ENCODE results near the gene DAND5. TPM values are rescaled to one million over a fixed set of nuclear protein-coding genes. Genes with fewer than 3 reads are reported as not detected.
"Not testable (repeated sequence)": the region's sequence is repeated elsewhere in the genome, so short reads cannot be mapped to it uniquely, and the experiment has no call there.

The DAND5 gene
- total RNA-seq, 1 donor from 2014 or later, result not detected

- no peaks in the 10 kb centered on the region for H3K27me3 ChIP-seq (ENCODE audit: insufficient read depth, low read length)
- no peak for FAIRE-seq
These were observed 12.7 kb upstream of the DAND5 start, which contains the start of gene GADD45GIP1 for GRCh38 chr19:12956446-12957388. Gene GADD45GIP1, minus strand, starts transcription at chr19:12957223. Its CDS starts 11 bp downstream, at chr19:12957212.

DNA sequence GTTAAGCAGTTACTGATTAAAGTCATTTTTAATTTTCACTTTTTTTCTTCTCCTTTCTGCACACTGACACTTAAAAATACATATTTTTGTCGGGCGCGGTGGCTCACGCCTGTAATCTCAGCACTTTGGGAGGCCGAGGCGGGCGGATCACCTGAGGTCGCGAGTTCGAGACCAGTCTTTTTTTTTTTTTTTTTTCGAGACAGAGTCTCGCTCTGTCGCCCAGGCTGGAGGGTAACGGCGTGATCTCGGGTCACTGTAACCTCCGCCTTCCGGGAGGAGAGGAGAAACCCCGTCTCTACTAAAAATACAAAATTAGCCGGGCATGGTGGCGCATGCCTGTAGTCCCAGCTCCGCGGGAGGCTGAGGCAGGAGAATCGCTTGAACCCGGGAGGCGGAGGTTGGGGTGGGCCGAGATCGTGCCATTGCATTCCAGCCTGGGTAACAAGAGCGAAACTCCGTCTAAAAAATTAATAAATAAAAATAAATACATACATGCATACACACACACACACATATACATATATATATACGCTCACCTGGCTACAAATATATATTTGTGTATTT lies 11.9 kb upstream of the DAND5 start:
- peaks cover 25% of the 10 kb centered on the region for H3K4me1 ChIP-seq (ENCODE audit: insufficient read depth, low read length)
- not testable (repeated sequence) for H3K9me3 Mint-ChIP-seq (ENCODE audit: unreplicated experiment); H3K27me3 ChIP-seq (ENCODE audit: insufficient read depth, low read length); H3K27me3 Mint-ChIP-seq (ENCODE audit: low read depth, unreplicated experiment); H3K9me3 ChIP-seq (ENCODE audit: insufficient read depth, low read depth, low read length); DNase-seq (ENCODE audit: low read depth); FAIRE-seq; H3K36me3 Mint-ChIP-seq (ENCODE audit: low read depth, unreplicated experiment); H3K36me3 ChIP-seq (ENCODE audit: insufficient read depth, low read length)
- H3K79me2 ChIP-seq (ENCODE audit: insufficient read depth, low read length), result peaks cover 49% of the 10 kb centered on the region
- Mint-ChIP-seq H3K4me1 (ENCODE audit: low read depth, unreplicated experiment) (peaks cover 16% of the 10 kb centered on the region), H3K27ac (ENCODE audit: unreplicated experiment) (peak overlapping the region; percentile 34), H3K4me3 (ENCODE audit: unreplicated experiment) (peak overlapping the region; percentile 79)
- H3K27ac ChIP-seq (ENCODE audit: low read depth, low read length), result peak overlapping the region; percentile 84
- peaks cover 12% of the 10 kb centered on the region for H4K20me1 ChIP-seq (ENCODE audit: insufficient read depth, low read length)
- peak overlapping the region; percentile 87 for H3K4me3 ChIP-seq (ENCODE audit: insufficient read depth, low read depth, low read length)
- H3K9ac ChIP-seq (ENCODE audit: low read length), result peak overlapping the region; percentile 93
- peak overlapping the region; percentile 91 for H3K4me2 ChIP-seq (ENCODE audit: low read length)
- H2AFZ ChIP-seq (ENCODE audit: low read depth, low read length), result peak overlapping the region; percentile 86

More at GRCh38 chr19:12956446-12957388, 12.7 kb upstream of the DAND5 start, which contains the start of gene GADD45GIP1:
- Mint-ChIP-seq H3K9me3 (ENCODE audit: unreplicated experiment) (no peaks in the 10 kb centered on the region), H3K4me3 (ENCODE audit: unreplicated experiment) (peak within 1 kb of the TSS; percentile 94), H3K27ac (ENCODE audit: unreplicated experiment) (peak within 1 kb of the TSS; percentile 75), H3K27me3 (ENCODE audit: low read depth, unreplicated experiment) (peaks cover 2% of the 10 kb centered on the region), H3K4me1 (ENCODE audit: low read depth, unreplicated experiment) (peaks cover 16% of the 10 kb centered on the region), H3K36me3 (ENCODE audit: low read depth, unreplicated experiment) (no peaks in the 10 kb centered on the region)
- Histone ChIP-seq H4K20me1 (ENCODE audit: insufficient read depth, low read length) (peaks cover 19% of the 10 kb centered on the region), H3K4me1 (ENCODE audit: insufficient read depth, low read length) (peaks cover 29% of the 10 kb centered on the region), H3K36me3 (ENCODE audit: insufficient read depth, low read length) (peaks cover 5% of the 10 kb centered on the region), H3K4me3 (ENCODE audit: insufficient read depth, low read depth, low read length) (peak within 1 kb of the TSS; percentile 87), H3K27ac (ENCODE audit: low read depth, low read length) (peak within 1 kb of the TSS; percentile 84), H3K79me2 (ENCODE audit: insufficient read depth, low read length) (peaks cover 49% of the 10 kb centered on the region), H3K9ac (ENCODE audit: low read length) (peak within 1 kb of the TSS; percentile 93), H3K9me3 (ENCODE audit: insufficient read depth, low read depth, low read length) (no peaks in the 10 kb centered on the region), H3K4me2 (ENCODE audit: low read length) (peak within 1 kb of the TSS; percentile 91), H2AFZ (ENCODE audit: low read depth, low read length) (peak within 1 kb of the TSS; percentile 86)
- TF ChIP-seq, protein P1, sequence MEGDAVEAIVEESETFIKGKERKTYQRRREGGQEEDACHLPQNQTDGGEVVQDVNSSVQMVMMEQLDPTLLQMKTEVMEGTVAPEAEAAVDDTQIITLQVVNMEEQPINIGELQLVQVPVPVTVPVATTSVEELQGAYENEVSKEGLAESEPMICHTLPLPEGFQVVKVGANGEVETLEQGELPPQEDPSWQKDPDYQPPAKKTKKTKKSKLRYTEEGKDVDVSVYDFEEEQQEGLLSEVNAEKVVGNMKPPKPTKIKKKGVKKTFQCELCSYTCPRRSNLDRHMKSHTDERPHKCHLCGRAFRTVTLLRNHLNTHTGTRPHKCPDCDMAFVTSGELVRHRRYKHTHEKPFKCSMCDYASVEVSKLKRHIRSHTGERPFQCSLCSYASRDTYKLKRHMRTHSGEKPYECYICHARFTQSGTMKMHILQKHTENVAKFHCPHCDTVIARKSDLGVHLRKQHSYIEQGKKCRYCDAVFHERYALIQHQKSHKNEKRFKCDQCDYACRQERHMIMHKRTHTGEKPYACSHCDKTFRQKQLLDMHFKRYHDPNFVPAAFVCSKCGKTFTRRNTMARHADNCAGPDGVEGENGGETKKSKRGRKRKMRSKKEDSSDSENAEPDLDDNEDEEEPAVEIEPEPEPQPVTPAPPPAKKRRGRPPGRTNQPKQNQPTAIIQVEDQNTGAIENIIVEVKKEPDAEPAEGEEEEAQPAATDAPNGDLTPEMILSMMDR (IDR thresholded peaks at IDR 0.05; ENCODE audit: insufficient read depth, low read depth, low read length), result no peak
- no peak for TF ChIP-seq EZH2 (IDR thresholded peaks at IDR 0.05; ENCODE audit: insufficient read depth, low read length)
- peak; percentile 53 for DNase-seq (ENCODE audit: low read depth)

DNA sequence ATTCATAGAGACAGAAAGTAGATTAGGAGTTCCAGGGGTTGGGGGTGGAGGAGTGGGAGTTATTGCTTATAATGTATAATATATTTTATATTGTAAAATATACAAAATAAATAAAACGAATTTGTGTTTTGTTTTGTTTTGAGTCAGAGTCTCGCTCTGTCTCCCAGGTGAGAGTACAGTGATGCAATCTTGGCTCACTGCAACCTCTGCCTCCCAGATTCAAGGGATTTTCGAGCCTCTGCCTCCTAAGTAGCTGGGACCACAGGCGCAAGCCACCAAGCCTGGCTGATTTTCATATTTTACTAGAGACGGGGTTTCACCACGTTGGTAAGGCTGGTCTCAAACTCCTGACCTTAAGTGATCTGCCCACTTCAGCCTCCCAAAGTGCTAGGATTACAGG lies 9.9 kb upstream of the DAND5 start:
- Mint-ChIP-seq H3K4me1 (ENCODE audit: low read depth, unreplicated experiment) (peaks cover 12% of the 10 kb centered on the region), H3K36me3 (ENCODE audit: low read depth, unreplicated experiment) (no peaks in the 10 kb centered on the region), H3K9me3 (ENCODE audit: unreplicated experiment) (no peaks in the 10 kb centered on the region), H3K4me3 (ENCODE audit: unreplicated experiment) (no peak overlapping the region), H3K27me3 (ENCODE audit: low read depth, unreplicated experiment) (peaks cover 5% of the 10 kb centered on the region), H3K27ac (ENCODE audit: unreplicated experiment) (no peak overlapping the region)
- Histone ChIP-seq H3K36me3 (ENCODE audit: insufficient read depth, low read length) (peaks cover 4% of the 10 kb centered on the region), H3K9me3 (ENCODE audit: insufficient read depth, low read depth, low read length) (no peaks in the 10 kb centered on the region), H4K20me1 (ENCODE audit: insufficient read depth, low read length) (peaks cover 11% of the 10 kb centered on the region), H2AFZ (ENCODE audit: low read depth, low read length) (no peak overlapping the region), H3K27me3 (ENCODE audit: insufficient read depth, low read length) (no peaks in the 10 kb centered on the region), H3K4me3 (ENCODE audit: insufficient read depth, low read depth, low read length) (no peak overlapping the region), H3K4me2 (ENCODE audit: low read length) (no peak overlapping the region), H3K4me1 (ENCODE audit: insufficient read depth, low read length) (peaks cover 8% of the 10 kb centered on the region), H3K79me2 (ENCODE audit: insufficient read depth, low read length) (peaks cover 35% of the 10 kb centered on the region), H3K9ac (ENCODE audit: low read length) (no peak overlapping the region), H3K27ac (ENCODE audit: low read depth, low read length) (no peak overlapping the region)
- FAIRE-seq, result no peak
- TF ChIP-seq, protein P1 (IDR thresholded peaks at IDR 0.05; ENCODE audit: insufficient read depth, low read depth, low read length), result no peak
- no peak for DNase-seq (ENCODE audit: low read depth)

Data from astrocyte (in vitro differentiated cells and primary cell).